Coronary artery (tissue), 2 donors: ENCODE measurements around the gene ACYP1.

Source experiments
- DNase-seq: peaks from one replicate; pipeline ENCODE4 v3.0.0-alpha.2; 2017; ENCODE audit warnings: low spot score
- H3K27ac ChIP-seq, 2 donors: fragments of 200-600 bp; sonication (generic); one replicate each; pipeline ENCODE4 v1.5.1; 2016 to 2019
- H3K4me3 ChIP-seq: fragments of 200-600 bp; sonication (generic); 2 replicates; pipeline ENCODE4 v1.5.1; 2016; ENCODE audit warnings: mild to moderate bottlenecking, moderate library complexity
- CTCF ChIP-seq: fragments of 200-600 bp; sonication (generic); IDR thresholded peaks from one replicate; pipeline ENCODE4 v1.5.1; 2019; ENCODE audit warnings: antibody characterized with exemption

The ACYP1 gene

GRCh38 chr14:75013290-75013689 lies 50.5 kb downstream of the ACYP1 start:
- DNase-seq, result no peak
- H3K27ac ChIP-seq, result peak overlapping the region; percentile 22 to 30
- TF ChIP-seq CTCF, result no peak

GRCh38 chr14:75011356-75011994 lies 52.3 kb downstream of the ACYP1 start:
- H3K4me3 ChIP-seq, result peak overlapping the region; percentile 10
- peak overlapping the region; percentile 58 to 70 for H3K27ac ChIP-seq
- no peak for TF ChIP-seq CTCF
- no peak for DNase-seq

More at GRCh38 chr14:75013290-75013689, 50.5 kb downstream of the ACYP1 start:
- H3K4me3 ChIP-seq, result no peak overlapping the region

GRCh38 chr14:75010472-75011093 lies 53.2 kb downstream of the ACYP1 start:
- no peak for TF ChIP-seq CTCF
- Histone ChIP-seq H3K4me3 (no peak overlapping the region), H3K27ac (peak overlapping the region; percentile 58 to 70)
- DNase-seq, result no peak

- DNase-seq, result no peak
- no peak for TF ChIP-seq CTCF
- Histone ChIP-seq H3K4me3 (no peak overlapping the region), H3K27ac (no peak overlapping the region)
These were observed 54.6 kb downstream of the ACYP1 start for GRCh38 chr14:75009176-75009575.

- Histone ChIP-seq H3K27ac (no peak overlapping the region), H3K4me3 (no peak overlapping the region)
- DNase-seq, result no peak
- no peak for TF ChIP-seq CTCF
These were observed 58.5 kb downstream of the ACYP1 start for GRCh38 chr14:75005357-75005756.

- no peak for TF ChIP-seq CTCF
- Histone ChIP-seq H3K4me3 (peak overlapping the region; percentile 85), H3K27ac (peak overlapping the region; percentile 66 to 88)
- no peak for DNase-seq
These were observed 60.4 kb downstream of the ACYP1 start for GRCh38 chr14:75003250-75004027.
